GM23338 (cell line): ENCODE data around the gene WDR13. TPM values are rescaled to one million over a fixed set of nuclear protein-coding genes. Genes with fewer than 3 reads are reported as not detected.

Experiments used
- ATAC-seq: fragments of 200-7000 bp; cut with Tn5 transposase; 3 replicates; pipeline ENCODE4 v1.9.1; 2020
- DNase-seq: peaks from one replicate; pipeline ENCODE4 v3.0.0-alpha.2; 2015; ENCODE audit warnings: low spot score
- H2AFZ ChIP-seq: fragments of 200-600 bp; sonication (generic); 2 replicates; pipeline ENCODE4 v1.8.0; 2016; ENCODE audit warnings: antibody characterized with exemption, mild to moderate bottlenecking, moderate library complexity
- H3F3A ChIP-seq: fragments of 200-600 bp; sonication (generic); replicated peaks from 2 replicates; pipeline ENCODE4 v1.8.0; 2017; ENCODE audit warnings: antibody characterized with exemption, mixed run types, low read depth
- H3K27ac ChIP-seq: fragments of 200-600 bp; sonication (generic); 2 replicates; pipeline ENCODE4 v1.6.1; 2016; ENCODE audit warnings: low read depth
- H3K27me3 ChIP-seq: fragments of 200-600 bp; sonication (generic); 2 replicates; pipeline ENCODE4 v1.8.0; 2016; ENCODE audit warnings: mild to moderate bottlenecking, mixed run types, moderate library complexity; ENCODE audit not compliant: insufficient read depth
- H3K36me3 ChIP-seq: fragments of 200-600 bp; sonication (generic); 2 replicates; pipeline ENCODE4 v1.8.0; 2016; ENCODE audit warnings: mild to moderate bottlenecking; ENCODE audit not compliant: insufficient read depth
- H3K4me1 ChIP-seq: fragments of 200-600 bp; sonication (generic); 2 replicates; pipeline ENCODE4 v1.8.0; 2016; ENCODE audit warnings: mild to moderate bottlenecking, moderate library complexity; ENCODE audit not compliant: insufficient read depth
- H3K4me2 ChIP-seq: fragments of 200-600 bp; sonication (generic); 2 replicates; pipeline ENCODE4 v1.7.1; 2017; ENCODE audit warnings: mixed run types
- H3K4me3 ChIP-seq: fragments of 200-600 bp; sonication (generic); 2 replicates; pipeline ENCODE4 v1.6.1; 2016; ENCODE audit warnings: mixed run types
- H3K79me2 ChIP-seq: fragments of 200-600 bp; sonication (generic); replicated peaks from 2 replicates; pipeline ENCODE4 v1.8.0; 2017; ENCODE audit warnings: mild to moderate bottlenecking; ENCODE audit not compliant: insufficient read depth
- H3K9me2 ChIP-seq: fragments of 200-600 bp; sonication (generic); 2 replicates; pipeline ENCODE4 v1.8.0; 2017; ENCODE audit not compliant: insufficient read depth
- H4K20me1 ChIP-seq: fragments of 200-600 bp; sonication (generic); replicated peaks from 2 replicates; pipeline ENCODE4 v1.8.0; 2017; ENCODE audit warnings: mild to moderate bottlenecking; ENCODE audit not compliant: insufficient read depth
- H3K27ac Mint-ChIP-seq: 2 replicates; pipeline ENCODE4 v1.8.0; 2020; ENCODE audit warnings: inconsistent platforms, mild to moderate bottlenecking, moderate library complexity, mixed read lengths
- H3K27me3 Mint-ChIP-seq: 3 replicates; pipeline ENCODE4 v1.8.0; 2022; ENCODE audit warnings: low read depth, mild to moderate bottlenecking, moderate library complexity, mixed read lengths, inconsistent platforms; ENCODE audit not compliant: insufficient read depth, poor library complexity
- H3K36me3 Mint-ChIP-seq: 3 replicates; pipeline ENCODE4 v1.8.0; 2021; ENCODE audit warnings: low read depth, mild to moderate bottlenecking, inconsistent platforms, moderate library complexity, mixed read lengths
- H3K4me1 Mint-ChIP-seq: 3 replicates; pipeline ENCODE4 v1.8.0; 2020; ENCODE audit warnings: mild to moderate bottlenecking, inconsistent platforms, mixed read lengths
- H3K4me3 Mint-ChIP-seq: 3 replicates; pipeline ENCODE4 v1.8.0; 2021; ENCODE audit warnings: moderate library complexity, mild to moderate bottlenecking, inconsistent platforms, mixed read lengths
- H3K9me3 Mint-ChIP-seq: 3 replicates; pipeline ENCODE4 v1.8.0; 2020; ENCODE audit warnings: moderate library complexity, mild to moderate bottlenecking, inconsistent platforms, mixed read lengths
- CREB1 ChIP-seq: fragments of 250-450 bp; sonication (Bioruptor Pico); IDR thresholded peaks from 2 replicates; pipeline ENCODE4 v1.5.0; 2020; ENCODE audit warnings: low read depth, mild to moderate bottlenecking, moderate library complexity
- CTCF ChIP-seq, 2 experiments: fragments of 200-600 bp in 1 of 2; sonication (generic) in 1 of 2; conservative IDR thresholded peaks; 2 replicates each; pipeline versions ENCODE4 v1.5.1 to v1.6.1; 2016 to 2017; ENCODE audit warnings: antibody characterized with exemption in 2 of 2, low read depth in 2 of 2, mild to moderate bottlenecking in 2 of 2, moderate library complexity in 1 of 2
- ETS1 ChIP-seq: IDR thresholded peaks from 2 replicates; pipeline ENCODE4 v1.6.1; 2016; ENCODE audit warnings: antibody characterized with exemption
- EZH2phosphoT487 ChIP-seq: fragments of 200-600 bp; sonication (generic); IDR thresholded peaks from one replicate; pipeline ENCODE4 v1.8.1; 2018; ENCODE audit warnings: antibody characterized with exemption; ENCODE audit not compliant: unreplicated experiment
- JUNB ChIP-seq: IDR thresholded peaks from one replicate; pipeline ENCODE4 v1.6.1; 2016; ENCODE audit warnings: antibody characterized with exemption; ENCODE audit not compliant: unreplicated experiment
- NANOG ChIP-seq: IDR thresholded peaks from 2 replicates; pipeline ENCODE4 v1.6.1; 2016; ENCODE audit warnings: antibody characterized with exemption, borderline replicate concordance
- POLR2AphosphoS5 ChIP-seq: IDR thresholded peaks from 2 replicates; pipeline ENCODE4 v1.6.1; 2016; ENCODE audit warnings: antibody characterized with exemption, low read depth
- STAT1 ChIP-seq: IDR thresholded peaks from one replicate; pipeline ENCODE4 v1.6.1; 2016; ENCODE audit warnings: antibody characterized with exemption; ENCODE audit not compliant: unreplicated experiment
- ZNF114 ChIP-seq: fragments of 250-450 bp; sonication (Bioruptor Pico); IDR thresholded peaks from 2 replicates; pipeline ENCODE4 v1.5.0; 2020; ENCODE audit warnings: mild to moderate bottlenecking, moderate library complexity
- ZNF462 ChIP-seq: fragments of 250-450 bp; sonication (Bioruptor Pico); IDR thresholded peaks from 2 replicates; pipeline ENCODE4 v1.5.0; 2020; ENCODE audit warnings: mild to moderate bottlenecking, moderate library complexity
- polyA plus RNA-seq: library from polyadenylated mRNA; unstranded; fragments of >200 nt; fragmentation: Nextera tagmentation; extraction: Ambion mirVana; gene quantifications from 2 replicates; pipeline ENCODE4 v1.2.1, GENCODE V29; 2016
- total RNA-seq: library from RNA; depleted of rRNA; stranded (reverse); fragments of >200 nt; shearing (Covaris generic); gene quantifications from 2 replicates; pipeline ENCODE4 v1.2.3, GENCODE V29; 2014

The WDR13 gene
- total and polyA plus RNA-seq, 2 experiments from 2014 or later = 24.2 to 24.9 TPM

- TF ChIP-seq EZH2phosphoT487 = no peak
- no peak for TF ChIP-seq ZNF114 (CRISPR knock-in tag)
- TF ChIP-seq STAT1 = no peak
- no peak for TF ChIP-seq CREB1 (CRISPR knock-in tag)
- no peak for TF ChIP-seq CTCF (conservative IDR thresholded peaks at IDR 0.05; ENCODE audit: low read depth in 2 of 2)
Measured at GRCh38 chrX:48573690-48574269, 23.5 kb upstream of the WDR13 start (continued).

GRCh38 chrX:48574270-48575266 lies 22.7 kb upstream of the WDR13 start, which contains the start of gene RBM3:
Gene RBM3 (plus strand): TSS chrX:48574484. CDS start chrX:48575181, 697 bp downstream.
- Histone ChIP-seq H3F3A (peaks cover 9% of the 10 kb centered on the region; the same call in 1 of the 2 replicates), H4K20me1 (no peaks in the 10 kb centered on the region; the same call in 1 of the 2 replicates), H2AFZ (no peak within 1 kb of the TSS), H3K36me3 (peaks cover 32% of the 10 kb centered on the region), H3K79me2 (peaks cover 13% of the 10 kb centered on the region), H3K27ac (peak within 1 kb of the TSS; percentile 95), H3K9me2 (no peaks in the 10 kb centered on the region), H3K27me3 (no peaks in the 10 kb centered on the region), H3K4me3 (peak within 1 kb of the TSS; percentile 73), H3K4me2 (peak within 1 kb of the TSS; percentile 87), H3K4me1 (no peaks in the 10 kb centered on the region)
- Mint-ChIP-seq H3K9me3 (no peaks in the 10 kb centered on the region), H3K36me3 (peaks cover 52% of the 10 kb centered on the region), H3K27me3 (peaks cover 6% of the 10 kb centered on the region), H3K27ac (peak within 1 kb of the TSS; percentile 100), H3K4me1 (peaks cover 9% of the 10 kb centered on the region; the same call in 2 of the 3 replicates), H3K4me3 (peak within 1 kb of the TSS; percentile 94)
- DNase-seq = peak; percentile 91
- ATAC-seq = peak; percentile 96
- TF ChIP-seq ZNF462 (CRISPR knock-in tag) (no peak), JUNB (no peak), POLR2AphosphoS5 (peak; percentile 67), CREB1 (CRISPR knock-in tag) (peak; percentile 61), NANOG (no peak), ETS1 (peak; percentile 55), CTCF (conservative IDR thresholded peaks at IDR 0.05; ENCODE audit: low read depth in 2 of 2) (peak; percentile 36 to 37)
